H9 (cell line): ENCODE measurements around the gene SMIM13. TPM values are rescaled to one million over a fixed set of nuclear protein-coding genes. Genes with fewer than 3 reads are reported as not detected.

Source experiments
- DNase-seq: peaks from one replicate; pipeline ENCODE4 v3.0.0-alpha.2; 2017
- H2AFZ ChIP-seq: one replicate; pipeline ENCODE4 v1.6.1; 2013; ENCODE audit warnings: mild to moderate bottlenecking, low read length, control low read depth, moderate library complexity
- H2AK5ac ChIP-seq: 2 replicates; pipeline ENCODE4 v1.6.1; 2013; ENCODE audit warnings: low read length, control low read depth, mixed read lengths; ENCODE audit not compliant: insufficient read length
- H2BK120ac ChIP-seq: one replicate; pipeline ENCODE4 v1.6.1; 2013; ENCODE audit warnings: low read depth, mild to moderate bottlenecking, low read length, control low read depth, inconsistent platforms; ENCODE audit not compliant: poor library complexity, severe bottlenecking
- H2BK12ac ChIP-seq: 2 replicates; pipeline ENCODE4 v1.6.1; 2013; ENCODE audit warnings: low read length, control low read depth, mixed read lengths, low read depth; ENCODE audit not compliant: insufficient read length
- H2BK15ac ChIP-seq: 2 replicates; pipeline ENCODE4 v1.6.1; 2013; ENCODE audit warnings: low read depth, low read length, control low read depth
- H2BK20ac ChIP-seq: one replicate; pipeline ENCODE4 v1.6.1; 2013; ENCODE audit warnings: low read depth, mild to moderate bottlenecking, low read length, control low read depth, inconsistent platforms; ENCODE audit not compliant: poor library complexity, severe bottlenecking
- H2BK5ac ChIP-seq: 2 replicates; pipeline ENCODE4 v1.6.1; 2013; ENCODE audit warnings: low read length, control low read depth, mixed read lengths; ENCODE audit not compliant: insufficient read length
- H3K14ac ChIP-seq: 2 replicates; pipeline ENCODE4 v1.6.1; 2013; ENCODE audit warnings: low read length, control low read depth; ENCODE audit not compliant: insufficient read depth
- H3K18ac ChIP-seq: 2 replicates; pipeline ENCODE4 v1.6.1; 2013; ENCODE audit warnings: low read depth, mild to moderate bottlenecking, mixed read lengths, low read length, control low read depth; ENCODE audit not compliant: insufficient read length
- H3K23ac ChIP-seq: 2 replicates; pipeline ENCODE4 v1.6.1; 2013; ENCODE audit warnings: low read length, control low read depth, mixed read lengths, low read depth; ENCODE audit not compliant: insufficient read length
- H3K23me2 ChIP-seq: 2 replicates; pipeline ENCODE4 v1.6.1; 2013; ENCODE audit warnings: low read depth, mild to moderate bottlenecking, mixed read lengths, low read length, control low read depth; ENCODE audit not compliant: insufficient read length, poor library complexity, severe bottlenecking
- H3K27ac ChIP-seq: 2 replicates; pipeline ENCODE4 v1.5.1; 2013; ENCODE audit warnings: low read length, control low read depth, mixed read lengths, low read depth; ENCODE audit not compliant: insufficient read length
- H3K27me3 ChIP-seq: 2 replicates; pipeline ENCODE4 v1.6.1; 2013; ENCODE audit warnings: low read length, control low read depth, inconsistent platforms; ENCODE audit not compliant: insufficient read depth
- H3K4ac ChIP-seq: 2 replicates; pipeline ENCODE4 v1.6.1; 2013; ENCODE audit warnings: low read depth, mild to moderate bottlenecking, control low read depth, inconsistent platforms, low read length, moderate library complexity
- H3K4me1 ChIP-seq: 2 replicates; pipeline ENCODE4 v1.6.1; 2013; ENCODE audit warnings: low read length, control low read depth, inconsistent platforms; ENCODE audit not compliant: insufficient read depth
- H3K4me2 ChIP-seq: 2 replicates; pipeline ENCODE4 v1.6.1; 2013; ENCODE audit warnings: low read length, control low read depth, mixed read lengths; ENCODE audit not compliant: insufficient read length, insufficient read depth
- H3K56ac ChIP-seq: 2 replicates; pipeline ENCODE4 v1.6.1; 2013; ENCODE audit warnings: low read depth, mild to moderate bottlenecking, mixed read lengths, low read length, control low read depth; ENCODE audit not compliant: insufficient read length
- H3K79me1 ChIP-seq: 2 replicates; pipeline ENCODE4 v1.6.1; 2013; ENCODE audit warnings: low read depth, mild to moderate bottlenecking, moderate library complexity, low read length, control low read depth, inconsistent platforms; ENCODE audit not compliant: insufficient read depth, poor library complexity, severe bottlenecking
- H3K79me2 ChIP-seq: 2 replicates; pipeline ENCODE4 v1.6.1; 2013; ENCODE audit warnings: low read length, control low read depth, inconsistent platforms; ENCODE audit not compliant: insufficient read depth
- H3K9ac ChIP-seq: 2 replicates; pipeline ENCODE4 v1.6.1; 2013; ENCODE audit warnings: low read length, control low read depth, mixed read lengths; ENCODE audit not compliant: insufficient read length; ENCODE audit errors: extremely low read depth
- H3K9me3 ChIP-seq: one replicate; pipeline ENCODE4 v1.6.1; 2013; ENCODE audit warnings: low read depth, low read length, inconsistent platforms; ENCODE audit not compliant: control insufficient read depth
- H3T11ph ChIP-seq: one replicate; pipeline ENCODE4 v1.6.1; 2013; ENCODE audit warnings: mild to moderate bottlenecking, low read length, control low read depth, inconsistent platforms
- H4K20me1 ChIP-seq: one replicate; pipeline ENCODE4 v1.6.1; 2013; ENCODE audit not compliant: control insufficient read depth, insufficient read length, insufficient read depth
- H4K5ac ChIP-seq: 2 replicates; pipeline ENCODE4 v1.6.1; 2013; ENCODE audit warnings: low read depth, mild to moderate bottlenecking, mixed read lengths, low read length, control low read depth; ENCODE audit not compliant: insufficient read length
- H4K8ac ChIP-seq: replicated peaks from 2 replicates; pipeline ENCODE4 v1.6.1; 2013; ENCODE audit warnings: low read length, control low read depth, mixed read lengths, low read depth; ENCODE audit not compliant: insufficient read length
- H4K91ac ChIP-seq: 2 replicates; pipeline ENCODE4 v1.6.1; 2013; ENCODE audit warnings: low read depth, mild to moderate bottlenecking, moderate library complexity, mixed read lengths, low read length, control low read depth; ENCODE audit not compliant: insufficient read length
- H3K27ac Mint-ChIP-seq, 3 experiments: 2 replicates in 2 of 3; 3 replicates in 1 of 3; pipeline ENCODE4 v1.8.0; 2020 to 2021; ENCODE audit warnings: mixed read lengths in 3 of 3, mild to moderate bottlenecking in 1 of 3, moderate library complexity in 1 of 3
- H3K27me3 Mint-ChIP-seq: 2 replicates; pipeline ENCODE4 v1.8.0; 2021; ENCODE audit warnings: low read depth, mild to moderate bottlenecking, moderate library complexity, mixed read lengths
- H3K36me3 Mint-ChIP-seq, 3 experiments: 2 replicates in 2 of 3; 3 replicates in 1 of 3; pipeline ENCODE4 v1.8.0; 2020 to 2021; ENCODE audit warnings: low read depth in 3 of 3, mixed read lengths in 3 of 3; ENCODE audit not compliant: insufficient read depth in 1 of 3
- H3K4me1 Mint-ChIP-seq, 2 experiments: 2 replicates each; pipeline ENCODE4 v1.8.0; 2020; ENCODE audit warnings: mixed read lengths in 2 of 2
- H3K4me3 Mint-ChIP-seq, 2 experiments: 2 replicates in 1 of 2; 3 replicates in 1 of 2; pipeline ENCODE4 v1.8.0; 2020 to 2021; ENCODE audit warnings: mild to moderate bottlenecking in 2 of 2, mixed read lengths in 2 of 2, moderate library complexity in 1 of 2
- H3K9me3 Mint-ChIP-seq, 2 experiments: 2 replicates in 1 of 2; 3 replicates in 1 of 2; pipeline ENCODE4 v1.8.0; 2020; ENCODE audit warnings: mild to moderate bottlenecking in 2 of 2, mixed read lengths in 2 of 2, moderate library complexity in 1 of 2
- total RNA-seq: library from RNA; stranded (reverse); gene quantifications from 2 replicates; pipeline ENCODE4 v1.2.1, GENCODE V29; 2021
- TF ChIP-seq, protein P1 (sequence below): fragments of 200-600 bp; sonication (generic); conservative IDR thresholded peaks from 3 replicates; pipeline ENCODE4 v1.8.0; 2021; ENCODE audit warnings: antibody characterized with exemption, mild to moderate bottlenecking

SMIM13 gene
- total RNA-seq, 1 experiment from 2014 or later: 10.6 TPM

DNA sequence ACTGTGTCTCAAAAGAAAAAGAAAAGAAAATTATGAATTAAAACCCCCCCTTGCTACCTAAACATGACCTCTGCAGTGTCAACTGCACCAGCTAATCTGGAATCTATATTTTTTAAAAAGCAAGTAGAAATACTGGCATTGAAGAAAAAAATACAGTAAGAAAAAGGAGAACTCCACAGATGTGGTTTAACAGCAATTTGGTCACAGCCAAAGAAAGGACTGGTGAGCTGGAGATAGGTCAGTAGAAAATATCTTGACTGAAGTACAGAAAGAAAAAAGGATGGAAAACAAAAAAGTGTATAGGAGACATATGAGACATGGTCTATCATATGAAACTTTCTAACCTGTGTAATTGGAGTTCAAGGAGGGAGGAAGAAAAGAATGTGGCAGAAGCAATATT is 62.0 kb downstream of the SMIM13 start:
- no peak overlapping the region for H3K56ac ChIP-seq
- H3K9ac ChIP-seq: no peak overlapping the region
- no peak overlapping the region for H2BK12ac ChIP-seq
- Mint-ChIP-seq H3K4me3 (no peak overlapping the region), H3K4me1 (peaks cover 20 to 24% of the 10 kb centered on the region in 2 experiments), H3K9me3 (no peaks in the 10 kb centered on the region), H3K27me3 (no peaks in the 10 kb centered on the region), H3K27ac (no peak overlapping the region), H3K36me3 (no peaks in the 10 kb centered on the region)
- no peak overlapping the region for H2BK5ac ChIP-seq
- H4K8ac ChIP-seq: no peak overlapping the region
- no peak overlapping the region for H3T11ph ChIP-seq
- no peaks in the 10 kb centered on the region for H3K9me3 ChIP-seq
- H3K27ac ChIP-seq: no peak overlapping the region
- H4K91ac ChIP-seq: no peak overlapping the region
- H2BK120ac ChIP-seq: no peak overlapping the region
- H3K14ac ChIP-seq: no peak overlapping the region
- no peak overlapping the region for H2BK15ac ChIP-seq
- no peak overlapping the region for H2BK20ac ChIP-seq
- TF ChIP-seq, protein P1, sequence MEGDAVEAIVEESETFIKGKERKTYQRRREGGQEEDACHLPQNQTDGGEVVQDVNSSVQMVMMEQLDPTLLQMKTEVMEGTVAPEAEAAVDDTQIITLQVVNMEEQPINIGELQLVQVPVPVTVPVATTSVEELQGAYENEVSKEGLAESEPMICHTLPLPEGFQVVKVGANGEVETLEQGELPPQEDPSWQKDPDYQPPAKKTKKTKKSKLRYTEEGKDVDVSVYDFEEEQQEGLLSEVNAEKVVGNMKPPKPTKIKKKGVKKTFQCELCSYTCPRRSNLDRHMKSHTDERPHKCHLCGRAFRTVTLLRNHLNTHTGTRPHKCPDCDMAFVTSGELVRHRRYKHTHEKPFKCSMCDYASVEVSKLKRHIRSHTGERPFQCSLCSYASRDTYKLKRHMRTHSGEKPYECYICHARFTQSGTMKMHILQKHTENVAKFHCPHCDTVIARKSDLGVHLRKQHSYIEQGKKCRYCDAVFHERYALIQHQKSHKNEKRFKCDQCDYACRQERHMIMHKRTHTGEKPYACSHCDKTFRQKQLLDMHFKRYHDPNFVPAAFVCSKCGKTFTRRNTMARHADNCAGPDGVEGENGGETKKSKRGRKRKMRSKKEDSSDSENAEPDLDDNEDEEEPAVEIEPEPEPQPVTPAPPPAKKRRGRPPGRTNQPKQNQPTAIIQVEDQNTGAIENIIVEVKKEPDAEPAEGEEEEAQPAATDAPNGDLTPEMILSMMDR: no peak
- H4K5ac ChIP-seq: no peak overlapping the region
- H3K18ac ChIP-seq: no peak overlapping the region
- H3K79me2 ChIP-seq: no peaks in the 10 kb centered on the region
- H3K79me1 ChIP-seq: no peaks in the 10 kb centered on the region
- H3K23ac ChIP-seq: no peak overlapping the region
- H4K20me1 ChIP-seq: no peaks in the 10 kb centered on the region
- no peak overlapping the region for H3K4ac ChIP-seq
- peaks cover 5% of the 10 kb centered on the region; the same call in 1 of the 2 replicates for H3K4me1 ChIP-seq
- no peak overlapping the region for H2AK5ac ChIP-seq
- no peak overlapping the region for H2AFZ ChIP-seq
- no peaks in the 10 kb centered on the region for H3K23me2 ChIP-seq
- no peak for DNase-seq
- no peaks in the 10 kb centered on the region for H3K27me3 ChIP-seq
- H3K4me2 ChIP-seq: no peak overlapping the region
